ENCODE measurements around the gene PTOV1. TPM values are rescaled to one million over a fixed set of nuclear protein-coding genes. Genes with fewer than 3 reads are reported as not detected.

PTOV1 gene
- total and polyA plus RNA-seq, 12 donors = 67.8 to 220 (median 91.4) TPM

GRCh38 chr19:49838885-49839588 lies 11.9 kb upstream of the PTOV1 start:
- no peak for TF ChIP-seq CTCF (IDR thresholded peaks at IDR 0.05)
- intact Hi-C loops (cut with DNase I) = loop anchor here in 1 of 10 donors (10.0 kb wide), 1 partner anchor 1236 kb away; no protein-coding TSS in a partner anchor
- H3K27ac ChIP-seq = no peak overlapping the region
- no peak overlapping the region for H3K4me3 ChIP-seq
- 48 to 69% methylated on average over 18 of the region's 18 CpGs for WGBS, 2 donors
- DNase-seq = no peak
- ATAC-seq = peak in 2 of 8 donors; percentile 18 to 67
- H3K4me1 ChIP-seq = peaks cover 0 to 5% (median 0%) of the 10 kb centered on the region in 9 donors
- H3K36me3 ChIP-seq = peaks cover 0 to 79% (median 40%) of the 10 kb centered on the region in 9 donors
- H3K27me3 ChIP-seq = no peaks in the 10 kb centered on the region
- H3K9me3 ChIP-seq = no peaks in the 10 kb centered on the region

GRCh38 chr19:49839713-49840112 lies 11.2 kb upstream of the PTOV1 start:
- Histone ChIP-seq H3K27ac (no peak overlapping the region), H3K27me3 (no peaks in the 10 kb centered on the region), H3K4me1 (peaks cover 0 to 5% (median 0%) of the 10 kb centered on the region in 9 donors), H3K9me3 (no peaks in the 10 kb centered on the region), H3K4me3 (no peak overlapping the region), H3K36me3 (peaks cover 0 to 72% (median 33%) of the 10 kb centered on the region in 9 donors)
- no peak for ATAC-seq
- no peak for DNase-seq
- 84 to 85% methylated on average over 11 of the region's 11 CpGs for WGBS, 2 donors
- no peak for TF ChIP-seq CTCF (IDR thresholded peaks at IDR 0.05)
- intact Hi-C loops (cut with DNase I) = loop anchor here in 1 of 10 donors (10.0 kb wide), 1 partner anchor 1235 kb away; no protein-coding TSS in a partner anchor

GRCh38 chr19:49840321-49840720 lies 10.6 kb upstream of the PTOV1 start:
- intact Hi-C loops (cut with DNase I) = no loop called here
- H3K36me3 ChIP-seq = peaks cover 0 to 66% (median 30%) of the 10 kb centered on the region in 9 donors
- ATAC-seq (no peak), DNase-seq (no peak)
- WGBS, 2 donors = 77 to 92% methylated on average over 11 of the region's 11 CpGs
- no peaks in the 10 kb centered on the region for H3K9me3 ChIP-seq
- H3K4me3 ChIP-seq = no peak overlapping the region
- H3K27me3 ChIP-seq = no peaks in the 10 kb centered on the region
- no peak overlapping the region for H3K27ac ChIP-seq
- TF ChIP-seq CTCF (IDR thresholded peaks at IDR 0.05) = no peak
- H3K4me1 ChIP-seq = peaks cover 0 to 5% (median 0%) of the 10 kb centered on the region in 9 donors

- TF ChIP-seq CTCF (IDR thresholded peaks at IDR 0.05) = no peak
- intact Hi-C loops (cut with DNase I) = no loop called here
- Histone ChIP-seq H3K27me3 (no peaks in the 10 kb centered on the region), H3K4me1 (peaks cover 0 to 5% (median 0%) of the 10 kb centered on the region in 9 donors), H3K4me3 (no peak overlapping the region), H3K27ac (no peak overlapping the region), H3K36me3 (peaks cover 0 to 62% (median 25%) of the 10 kb centered on the region in 9 donors), H3K9me3 (no peaks in the 10 kb centered on the region)
- WGBS, 2 donors = 76 to 82% methylated on average over 17 of the region's 17 CpGs
- DNase-seq (no peak), ATAC-seq (no peak)
Observed at GRCh38 chr19:49840736-49841249, 10.2 kb upstream of the PTOV1 start.

All from heart right ventricle (tissue), 16 donors.